GM21515 (cell line): Measurements from ENCODE around the gene SCD5.

ENCODE experiments used
- ATAC-seq: cut with Tn5 transposase; IDR thresholded peaks from one replicate; pipeline ENCODE4 v1.9.1; 2021; ENCODE audit not compliant: unreplicated experiment

Gene SCD5

DNA sequence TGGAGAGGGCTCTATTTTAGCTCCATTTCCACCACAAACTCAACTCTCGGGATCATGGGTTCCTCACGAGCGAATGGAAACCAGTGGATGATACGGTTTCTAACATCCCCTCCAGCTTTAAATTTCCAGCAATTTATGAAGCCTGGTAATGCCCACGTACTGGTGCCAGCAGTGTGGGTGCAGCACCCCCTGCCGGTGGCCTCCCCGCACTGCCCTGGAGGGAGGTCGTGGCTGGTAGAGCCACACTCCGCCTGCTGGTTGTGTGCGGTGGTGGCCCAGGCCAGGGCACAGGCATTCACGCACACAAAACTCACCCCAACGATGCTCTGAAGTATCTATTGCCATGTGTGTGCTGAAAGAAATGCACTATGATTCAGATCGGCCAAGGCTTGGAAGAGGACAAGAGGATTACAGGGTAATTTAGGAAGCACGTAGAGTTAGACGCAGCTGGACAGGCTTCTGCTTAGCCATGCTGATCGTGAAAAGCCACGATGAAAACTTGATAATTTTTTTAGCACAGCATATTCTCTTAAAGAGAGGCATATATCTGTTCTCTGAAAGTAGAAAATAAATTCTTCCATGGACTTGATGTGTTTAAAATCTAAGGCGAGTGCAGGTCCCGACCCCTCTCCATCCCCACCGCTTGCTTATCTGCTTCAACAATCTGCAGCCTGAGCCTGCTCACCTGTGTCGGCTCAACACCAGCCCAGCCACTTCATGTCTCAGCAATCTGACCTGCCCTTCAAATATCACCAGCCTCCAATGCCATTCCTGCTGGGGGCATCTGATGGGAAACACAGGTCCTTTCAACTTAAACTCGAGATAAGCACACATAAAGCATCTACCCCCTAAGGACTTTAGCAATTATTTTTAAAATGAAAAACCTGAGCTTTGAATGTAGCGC is 59.1 kb downstream of the SCD5 start:
- peak; percentile 99 for ATAC-seq

DNA sequence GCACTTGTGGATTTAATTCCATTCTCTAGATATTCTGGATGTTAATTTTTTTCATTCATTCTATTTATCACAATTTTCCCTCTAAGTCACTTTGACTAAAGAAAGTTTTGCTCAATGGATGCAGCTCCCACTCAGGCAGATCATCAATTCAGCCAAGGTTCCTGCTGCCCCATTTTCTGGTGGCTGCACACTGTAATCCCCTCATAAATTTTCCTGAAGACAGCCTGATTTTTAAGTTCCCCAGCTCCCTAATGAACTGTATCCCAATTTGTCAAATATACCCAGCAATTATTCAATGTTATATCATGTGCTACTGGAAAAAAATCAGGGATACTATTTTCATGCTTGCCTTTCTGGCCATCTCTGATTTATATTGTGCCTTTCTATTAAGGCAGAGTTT is 61.2 kb downstream of the SCD5 start:
- no peak for ATAC-seq

DNA sequence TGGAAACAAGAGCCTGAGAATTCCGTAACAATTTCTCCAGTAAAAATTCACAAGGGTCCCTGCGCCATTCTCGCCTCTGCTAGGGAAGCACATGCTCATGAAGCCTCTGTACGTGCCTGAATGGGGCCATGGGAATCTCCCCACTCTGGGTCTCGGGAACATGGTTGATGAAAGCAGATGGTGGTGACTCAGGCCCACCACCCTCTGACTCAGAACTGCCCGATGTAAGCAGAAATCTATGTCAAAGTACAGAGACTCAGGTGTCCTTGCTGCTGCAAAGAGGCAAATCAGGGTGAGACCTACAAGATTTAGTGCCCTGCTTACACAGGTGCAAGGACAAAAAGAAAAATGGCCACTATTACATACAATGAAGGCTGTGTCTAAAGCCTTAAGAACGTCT is 65.0 kb downstream of the SCD5 start:
- ATAC-seq, result no peak

DNA sequence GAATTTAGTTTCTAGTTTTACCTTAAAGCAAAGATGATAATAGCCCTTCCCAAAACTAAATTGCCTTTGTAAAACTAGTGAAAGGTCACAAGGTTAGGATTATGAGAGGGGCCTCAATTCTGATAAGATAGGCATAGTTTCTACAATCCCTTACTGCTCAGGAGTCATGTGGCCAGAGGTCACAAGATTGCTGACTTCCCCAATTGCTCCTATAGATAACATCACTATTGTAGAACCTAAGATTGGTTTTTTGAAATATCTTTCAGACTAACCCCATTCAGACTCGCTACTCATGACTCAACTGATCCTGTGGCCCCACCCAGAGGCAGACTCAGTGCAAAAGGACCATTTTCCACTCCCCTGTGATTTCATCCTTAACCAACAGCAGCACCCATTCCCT is 70.3 kb downstream of the SCD5 start:
- no peak for ATAC-seq

- no peak for ATAC-seq
Measured at GRCh38 chr4:82726596-82726995, 72.0 kb downstream of the SCD5 start.

- ATAC-seq, result peak; percentile 70
Measured at GRCh38 chr4:82721819-82722423, 76.7 kb downstream of the SCD5 start.

DNA sequence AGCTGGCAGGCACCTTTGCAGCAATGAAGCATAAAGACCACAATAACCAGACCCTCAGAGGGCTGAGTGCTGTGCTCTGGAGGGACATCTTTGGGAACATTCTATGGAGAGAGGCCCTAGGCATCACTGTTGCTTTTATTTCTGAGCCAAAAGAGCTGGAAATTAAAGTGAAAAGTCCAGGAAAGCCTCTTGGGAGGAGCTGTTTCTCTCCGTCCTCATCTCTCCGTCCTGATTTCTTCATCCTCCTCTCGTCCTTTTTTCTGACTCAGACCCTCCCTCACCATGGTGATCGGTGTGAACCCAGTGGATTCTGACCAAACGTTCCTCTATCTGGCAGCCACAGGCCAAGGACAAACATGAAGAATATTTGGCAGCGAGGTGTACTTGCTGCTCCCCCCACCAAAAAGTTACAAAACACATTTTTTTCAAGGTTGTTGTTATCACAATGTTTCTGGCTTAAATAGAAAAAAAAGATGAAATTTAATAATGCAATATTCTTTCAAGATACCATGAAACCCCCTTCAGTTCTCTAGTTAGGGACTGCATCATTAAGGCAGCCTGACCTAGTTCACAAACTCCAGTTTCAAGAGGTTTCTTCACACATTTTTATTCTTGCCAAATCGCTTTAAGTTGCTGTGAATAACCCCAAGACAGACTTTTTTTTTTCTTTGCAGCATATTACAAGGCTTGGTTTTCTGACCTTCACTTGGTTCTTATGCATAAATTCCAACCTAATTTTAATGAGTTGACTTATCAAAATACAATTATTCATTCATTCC is 80.2 kb downstream of the SCD5 start:
- no peak for ATAC-seq

DNA sequence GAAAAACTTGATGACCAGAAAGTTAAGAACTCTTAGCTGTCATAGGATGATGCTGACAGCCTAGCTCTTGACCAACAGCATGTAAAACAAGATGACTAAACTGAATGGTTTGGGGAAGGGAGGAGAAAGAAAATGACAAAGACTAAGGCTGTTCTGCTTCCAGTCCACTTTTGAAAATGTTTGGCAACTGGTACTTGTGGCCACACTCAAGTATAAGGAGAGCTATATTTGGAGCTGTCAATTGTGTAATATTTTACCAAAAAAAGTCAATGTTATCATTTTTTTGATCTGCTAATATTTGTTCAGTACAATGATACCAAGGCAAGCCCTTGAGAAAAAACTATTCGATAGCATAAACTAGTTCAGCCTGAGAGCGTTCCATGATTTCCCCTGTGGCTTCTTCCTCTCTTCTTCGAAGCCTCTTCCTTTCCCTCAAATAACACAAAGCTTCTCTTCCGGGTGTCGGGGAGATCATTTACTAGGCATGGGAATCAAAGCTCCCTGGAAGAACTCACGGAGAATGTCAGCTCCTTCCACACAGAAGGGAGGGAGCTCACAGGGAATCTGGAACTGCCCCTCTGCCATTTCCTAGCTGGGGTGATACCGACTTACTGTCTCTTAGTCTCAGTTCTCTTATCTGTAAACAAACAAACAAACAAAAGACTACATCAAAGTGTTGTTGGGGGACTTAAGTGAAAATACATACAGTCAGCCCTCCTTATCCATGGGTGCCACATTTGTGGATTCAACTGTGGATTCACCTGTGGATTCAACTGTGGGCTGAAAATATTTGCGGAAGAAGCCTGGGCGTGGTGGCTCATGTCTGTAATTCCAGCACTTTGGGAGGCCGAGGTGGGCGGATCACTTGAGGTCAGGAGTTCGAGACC is 82.6 kb downstream of the SCD5 start:
- ATAC-seq, result no peak

- no peak for ATAC-seq
Measured at GRCh38 chr4:82713856-82714255, 84.7 kb downstream of the SCD5 start.

DNA sequence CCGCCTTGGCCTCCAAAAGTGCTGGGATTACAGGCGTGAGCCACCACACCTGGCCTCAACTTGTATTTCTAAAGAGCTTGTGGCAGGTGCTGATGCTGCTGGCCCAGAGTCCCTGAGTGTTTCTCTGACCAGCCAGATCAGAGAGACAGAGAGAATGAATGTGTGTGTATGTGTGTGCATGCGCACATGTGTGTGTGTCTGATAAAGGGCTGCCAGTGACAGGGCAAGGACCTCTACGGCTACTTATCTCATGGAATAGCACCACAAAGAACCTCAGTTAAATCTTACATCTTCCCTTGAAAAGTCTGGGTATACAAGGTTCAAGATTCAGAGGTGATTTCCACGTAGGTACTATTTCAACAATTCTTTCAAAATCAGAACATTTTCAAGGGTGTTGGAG is 86.0 kb downstream of the SCD5 start:
- no peak for ATAC-seq

- no peak for ATAC-seq
Measured at GRCh38 chr4:82711158-82711785, 87.3 kb downstream of the SCD5 start.

DNA sequence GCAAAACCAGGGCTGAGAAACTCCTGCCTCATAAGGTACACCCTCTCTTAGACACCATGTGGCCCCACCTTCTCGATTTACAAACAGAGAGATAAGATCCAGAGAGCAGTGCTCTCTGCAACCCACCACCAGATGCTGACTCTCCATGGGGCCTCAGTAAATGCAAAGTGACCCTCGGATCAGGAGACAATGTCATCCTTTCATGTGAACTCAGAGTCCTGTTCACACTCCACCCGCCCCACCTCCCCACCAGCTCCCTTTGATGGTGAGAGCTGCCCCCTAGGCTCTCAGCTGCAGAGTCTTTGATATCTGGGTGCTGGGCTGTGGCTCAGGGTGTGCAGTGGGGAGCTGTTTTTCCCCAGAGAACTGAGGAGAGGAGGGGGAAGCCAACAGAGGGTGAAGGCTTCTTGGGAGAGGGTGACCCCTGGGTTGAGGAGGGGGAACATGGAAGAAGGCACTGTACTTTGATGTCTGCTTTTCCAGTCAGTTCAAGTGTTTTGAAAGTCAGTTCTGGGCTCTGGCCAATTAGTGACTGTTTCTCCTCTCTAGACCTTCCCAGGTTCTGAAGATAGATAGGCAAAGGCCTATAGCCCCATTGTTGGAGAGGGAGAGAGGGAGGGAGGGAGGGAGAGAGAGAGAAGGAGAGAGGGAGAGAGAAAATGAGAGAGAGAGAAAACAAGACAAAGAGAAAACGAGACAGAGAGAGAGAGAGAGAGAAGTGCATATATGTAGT is 88.2 kb downstream of the SCD5 start:
- no peak for ATAC-seq

GRCh38 chr4:82708982-82709381 is 89.6 kb downstream of the SCD5 start:
- ATAC-seq, result no peak

GRCh38 chr4:82706349-82707000 is 92.1 kb downstream of the SCD5 start:
- no peak for ATAC-seq

DNA sequence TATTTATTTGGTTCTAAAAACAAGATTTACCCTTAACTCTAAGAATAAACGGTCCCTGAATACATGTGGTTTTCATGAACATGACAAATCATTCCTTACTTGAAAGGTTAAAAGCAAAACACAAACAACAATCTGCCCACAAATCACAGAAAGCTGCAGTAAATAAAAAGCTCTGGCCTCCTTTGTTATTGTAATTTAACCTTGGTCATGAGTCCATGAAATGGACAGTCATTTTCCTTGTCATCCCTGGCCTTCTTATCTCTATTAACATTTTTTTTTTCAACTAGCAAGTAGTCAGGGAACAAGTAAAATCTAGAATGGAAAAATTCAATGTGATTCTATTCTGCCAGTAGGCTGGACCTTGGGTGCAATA is 92.7 kb downstream of the SCD5 start:
- no peak for ATAC-seq

DNA sequence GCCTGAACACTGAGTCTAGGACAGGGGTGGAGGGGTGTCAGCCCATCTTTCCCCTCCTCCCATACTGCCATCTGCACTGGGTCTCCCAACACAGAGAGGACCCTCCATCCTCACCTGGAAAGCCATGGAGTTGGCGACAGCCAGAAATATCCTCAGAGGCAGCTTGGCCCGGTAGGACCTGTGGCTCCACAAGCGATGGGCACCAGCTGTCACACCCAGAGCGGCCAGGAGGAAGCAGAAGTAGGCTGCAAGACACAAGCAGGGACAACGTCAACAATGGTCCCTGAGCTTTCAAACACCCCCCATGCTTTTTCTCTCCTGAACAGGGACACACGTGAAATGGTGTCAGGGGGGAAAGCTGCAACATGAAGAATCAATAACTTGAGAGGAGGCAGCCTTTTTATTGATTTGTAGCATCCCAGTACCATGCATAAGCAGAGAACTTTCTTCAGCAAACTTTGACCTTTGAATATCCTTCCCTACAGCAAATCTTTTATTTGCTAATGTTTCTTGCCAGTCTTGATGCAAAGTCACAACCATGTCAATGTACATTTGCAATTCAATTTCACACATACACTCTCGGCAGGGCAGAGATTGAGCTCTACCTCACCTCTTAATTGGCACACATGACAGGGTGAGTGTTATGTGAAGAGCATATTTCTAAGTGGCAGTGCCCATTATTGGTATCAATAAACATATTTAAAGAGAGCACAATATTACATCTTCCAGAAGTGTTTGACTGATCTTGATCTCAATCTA is 93.2 kb downstream of the SCD5 start:
- ATAC-seq, result no peak

- ATAC-seq, result no peak
Measured at GRCh38 chr4:82704156-82704555, 94.4 kb downstream of the SCD5 start.

DNA sequence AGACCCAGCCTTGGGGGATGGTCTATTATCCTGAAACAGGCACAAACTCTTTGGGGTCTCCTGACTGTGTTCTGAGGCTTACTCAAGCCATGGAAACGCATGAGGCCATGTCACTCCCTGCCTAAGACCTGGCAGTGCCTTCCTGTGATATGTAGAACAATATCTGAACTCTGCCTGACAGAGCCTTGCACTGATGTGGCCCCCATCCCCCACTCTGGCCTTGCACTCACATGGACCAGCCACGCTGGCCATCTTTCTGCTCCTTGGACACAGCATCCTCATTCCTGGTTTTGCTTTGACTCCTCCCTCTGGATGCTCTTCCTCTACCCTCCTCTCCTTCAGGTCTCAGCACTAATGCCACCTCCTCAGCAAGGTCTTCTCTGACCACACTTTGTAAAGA is 100.2 kb downstream of the SCD5 start:
- no peak for ATAC-seq

DNA sequence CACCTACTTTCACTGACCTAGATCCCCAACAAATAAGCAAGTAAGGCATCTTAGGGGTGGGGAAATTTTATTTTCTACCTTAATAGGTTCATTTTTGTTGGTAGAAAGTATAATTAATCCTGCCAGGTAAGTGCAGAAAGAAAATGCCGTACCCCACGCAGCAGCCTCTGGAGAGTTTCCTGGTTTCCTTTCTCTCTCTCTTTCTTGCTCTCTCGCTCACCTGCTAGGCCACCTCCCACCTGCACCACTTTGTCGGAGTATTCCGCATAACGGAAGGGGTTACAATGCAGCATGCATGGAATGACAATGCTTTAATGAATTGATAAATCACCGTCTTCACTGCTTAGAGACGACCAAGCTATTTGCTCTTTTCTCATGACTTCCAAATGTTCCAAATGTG is 101.0 kb downstream of the SCD5 start:
- no peak for ATAC-seq
